GM12875 (cell line): ENCODE measurements around the gene CCDC32.

Experiments
- H3K4me3 ChIP-seq: one replicate; pipeline ENCODE4 v1.5.1; 2011; ENCODE audit warnings: low read depth, low read length, control low read depth
- TF ChIP-seq, protein P1 (sequence below): IDR thresholded peaks from 2 replicates; pipeline ENCODE4 v1.5.1; 2011; ENCODE audit warnings: low read depth, mild to moderate bottlenecking, control low read depth, inconsistent platforms, low read length, moderate library complexity, borderline replicate concordance; ENCODE audit not compliant: insufficient read depth

CCDC32 gene

DNA sequence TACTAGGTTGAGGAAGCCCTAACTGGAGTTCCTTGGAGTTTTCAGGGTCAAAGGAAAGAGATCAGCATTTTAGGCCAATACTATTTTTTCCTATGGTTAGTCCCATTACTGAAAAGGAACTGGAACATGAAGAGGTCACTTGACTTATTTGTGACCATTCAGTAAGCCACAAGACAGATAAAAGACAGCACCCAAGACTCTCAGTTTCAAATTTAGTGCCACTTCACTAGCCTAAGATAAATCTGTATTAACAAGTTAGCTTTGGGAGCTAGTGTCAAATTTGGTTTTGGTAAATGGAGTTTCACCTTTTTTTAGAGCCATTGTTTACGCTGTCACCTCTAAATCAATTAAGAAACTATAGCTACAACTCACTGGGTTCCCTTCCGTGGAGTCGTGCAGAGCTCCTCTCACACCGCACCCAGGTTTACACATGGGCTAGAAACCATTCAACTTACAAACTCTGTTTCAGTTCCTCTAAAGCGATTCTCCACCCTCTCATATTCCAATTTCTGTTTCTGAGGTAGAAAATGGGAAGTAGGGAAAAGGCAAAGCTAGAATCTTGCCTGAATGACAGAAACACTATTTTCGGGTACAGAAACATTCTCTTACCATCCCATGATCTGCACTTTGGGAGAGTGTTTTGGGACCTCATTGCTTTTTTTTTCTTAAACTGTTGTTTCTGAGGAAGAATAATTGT is 14.4 kb downstream of the CCDC32 start:
- TF ChIP-seq, protein P1, sequence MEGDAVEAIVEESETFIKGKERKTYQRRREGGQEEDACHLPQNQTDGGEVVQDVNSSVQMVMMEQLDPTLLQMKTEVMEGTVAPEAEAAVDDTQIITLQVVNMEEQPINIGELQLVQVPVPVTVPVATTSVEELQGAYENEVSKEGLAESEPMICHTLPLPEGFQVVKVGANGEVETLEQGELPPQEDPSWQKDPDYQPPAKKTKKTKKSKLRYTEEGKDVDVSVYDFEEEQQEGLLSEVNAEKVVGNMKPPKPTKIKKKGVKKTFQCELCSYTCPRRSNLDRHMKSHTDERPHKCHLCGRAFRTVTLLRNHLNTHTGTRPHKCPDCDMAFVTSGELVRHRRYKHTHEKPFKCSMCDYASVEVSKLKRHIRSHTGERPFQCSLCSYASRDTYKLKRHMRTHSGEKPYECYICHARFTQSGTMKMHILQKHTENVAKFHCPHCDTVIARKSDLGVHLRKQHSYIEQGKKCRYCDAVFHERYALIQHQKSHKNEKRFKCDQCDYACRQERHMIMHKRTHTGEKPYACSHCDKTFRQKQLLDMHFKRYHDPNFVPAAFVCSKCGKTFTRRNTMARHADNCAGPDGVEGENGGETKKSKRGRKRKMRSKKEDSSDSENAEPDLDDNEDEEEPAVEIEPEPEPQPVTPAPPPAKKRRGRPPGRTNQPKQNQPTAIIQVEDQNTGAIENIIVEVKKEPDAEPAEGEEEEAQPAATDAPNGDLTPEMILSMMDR, result no peak
- H3K4me3 ChIP-seq, result no peak overlapping the region

DNA sequence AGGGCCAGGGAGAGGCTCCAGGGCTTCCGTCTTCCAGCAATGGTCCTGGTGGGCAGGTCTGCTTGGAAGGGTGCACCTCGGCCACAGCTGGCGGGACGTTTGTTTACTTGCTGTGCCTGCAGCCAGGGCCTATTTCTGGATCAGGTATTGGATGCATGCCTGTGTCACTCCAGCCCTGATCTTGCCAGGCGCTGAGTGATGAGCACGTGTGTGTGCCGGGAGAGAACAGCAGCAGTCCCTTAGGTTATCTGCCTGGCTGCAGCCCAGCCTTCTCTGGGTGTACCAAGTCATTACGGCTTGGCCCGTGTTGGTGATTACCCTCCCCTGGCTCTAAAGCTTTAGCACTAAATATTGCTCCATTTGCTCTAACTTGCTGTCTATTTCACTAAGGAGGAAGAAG is 14.9 kb downstream of the CCDC32 start:
- H3K4me3 ChIP-seq, result no peak overlapping the region
- TF ChIP-seq, protein P1, result no peak

DNA sequence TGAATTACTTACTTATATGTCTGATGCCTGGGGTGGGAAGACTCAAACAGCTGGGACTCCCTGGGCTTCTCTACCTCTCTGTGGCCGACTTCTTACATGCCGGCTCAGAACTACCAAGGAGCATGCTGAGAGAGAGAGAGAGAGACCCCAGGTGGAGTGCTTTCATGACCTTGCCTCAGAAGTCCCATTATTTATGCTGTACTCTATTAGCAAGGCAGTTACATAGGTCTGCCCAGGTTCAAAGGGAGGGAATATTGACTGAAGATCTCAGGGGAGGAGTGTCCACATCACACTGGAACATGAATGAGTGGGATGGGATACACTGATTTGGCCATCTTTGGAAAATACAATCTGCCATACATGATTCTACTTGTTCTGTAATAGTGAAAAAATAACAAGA is 16.2 kb downstream of the CCDC32 start:
- no peak overlapping the region for H3K4me3 ChIP-seq
- TF ChIP-seq, protein P1, result no peak

DNA sequence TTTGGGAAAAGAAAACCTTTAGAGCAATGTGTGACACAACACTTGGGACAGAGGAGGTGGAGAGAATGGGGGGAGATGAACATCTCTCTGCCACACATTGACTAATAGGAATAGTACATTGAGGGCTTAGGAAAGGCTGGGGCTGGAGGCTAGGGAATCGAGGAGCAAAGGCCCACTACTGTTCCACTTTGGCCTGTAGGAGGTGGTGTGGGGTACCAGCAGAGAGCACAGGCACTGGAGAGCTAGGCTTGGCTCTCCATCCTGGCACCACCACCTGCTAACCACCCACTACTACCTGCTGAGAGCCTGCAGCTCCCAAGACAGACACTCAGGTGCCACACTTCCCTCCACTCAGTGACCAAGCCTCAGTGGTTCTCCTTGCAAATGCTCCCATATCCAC is 19.4 kb downstream of the CCDC32 start:
- TF ChIP-seq, protein P1, result peak; percentile 40
- no peak overlapping the region for H3K4me3 ChIP-seq

GRCh38 chr15:40543631-40544294 is 21.1 kb downstream of the CCDC32 start:
- peak overlapping the region; percentile 2 for H3K4me3 ChIP-seq
- TF ChIP-seq, protein P1, result no peak

DNA sequence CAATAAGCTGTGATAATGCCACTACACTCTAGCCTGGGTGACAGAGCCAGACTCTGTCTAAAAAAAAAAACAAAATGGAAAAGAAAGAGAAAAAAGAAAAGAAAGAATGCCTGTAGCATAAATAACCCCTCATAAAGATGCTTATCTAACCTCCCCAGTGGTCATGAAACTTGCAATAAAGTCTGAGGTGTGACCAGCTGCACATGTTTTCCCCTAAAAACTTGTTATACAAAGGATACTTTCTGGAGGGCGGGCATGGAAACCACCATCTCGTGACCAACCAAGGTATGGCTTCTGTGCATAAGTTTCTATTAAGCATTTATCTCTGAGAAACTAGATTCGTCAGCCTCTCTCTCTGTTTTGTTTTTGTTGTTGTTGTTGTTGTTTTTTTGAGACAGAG is 21.8 kb downstream of the CCDC32 start:
- TF ChIP-seq, protein P1, result no peak
- no peak overlapping the region for H3K4me3 ChIP-seq

DNA sequence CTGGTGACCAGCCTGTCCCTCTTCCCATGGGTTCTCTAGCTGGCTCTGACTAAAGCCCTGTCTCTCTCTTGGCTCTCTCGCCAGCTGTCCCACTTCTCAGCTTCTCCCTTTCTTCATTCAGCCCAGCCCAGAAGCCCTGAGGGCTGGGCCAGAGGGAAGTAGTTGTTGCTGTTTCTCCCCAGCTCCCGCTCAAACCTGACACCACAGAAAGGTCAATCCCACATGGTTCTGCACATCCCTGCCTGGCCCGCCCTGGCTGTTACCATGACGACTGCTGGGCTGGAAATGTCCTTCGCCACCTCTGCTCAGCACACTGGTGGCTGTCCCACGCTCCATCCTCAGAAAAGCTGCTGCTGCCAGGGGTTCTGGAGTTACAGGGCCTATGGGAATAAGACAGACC is 25.9 kb downstream of the CCDC32 start:
- TF ChIP-seq, protein P1, result no peak
- H3K4me3 ChIP-seq, result no peak overlapping the region
